ENCODE data around the gene PPM1F. TPM values are rescaled to one million over a fixed set of nuclear protein-coding genes. Genes with fewer than 3 reads are reported as not detected.

PPM1F gene
- total and polyA plus RNA-seq, 4 donors: 1.8 to 15.5 (median 8.9) TPM

- Histone ChIP-seq H3K27me3 (ENCODE audit: control insufficient read depth in 4 of 4, insufficient read depth in 4 of 4, low read length in 3 of 4) (no peaks in the 10 kb centered on the region), H3K36me3 (ENCODE audit: control insufficient read depth in 4 of 4, insufficient read depth in 3 of 4, low read depth in 1 of 4, low read length in 3 of 4) (peaks cover 18 to 63% (median 49%) of the 10 kb centered on the region in 4 donors), H3K27ac (ENCODE audit: low read depth in 1 of 2, low read length in 2 of 2) (no peak overlapping the region), H3K4me1 (ENCODE audit: control insufficient read depth in 4 of 4, insufficient read depth in 4 of 4, low read length in 3 of 4) (no peaks in the 10 kb centered on the region), H3K9ac (ENCODE audit: low read depth in 1 of 2, low read length in 2 of 2) (no peak overlapping the region), H3K9me3 (ENCODE audit: control insufficient read depth in 4 of 4, low read length in 3 of 4) (no peaks in the 10 kb centered on the region), H3K4me3 (ENCODE audit: low read depth in 1 of 3, low read length in 3 of 3) (no peak overlapping the region)
- WGBS: 93% methylated on average over 6 of the region's 6 CpGs
- TF ChIP-seq, protein P1, sequence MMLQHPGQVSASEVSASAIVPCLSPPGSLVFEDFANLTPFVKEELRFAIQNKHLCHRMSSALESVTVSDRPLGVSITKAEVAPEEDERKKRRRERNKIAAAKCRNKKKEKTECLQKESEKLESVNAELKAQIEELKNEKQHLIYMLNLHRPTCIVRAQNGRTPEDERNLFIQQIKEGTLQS (IDR thresholded peaks at IDR 0.05): no peak
- TF ChIP-seq GABPA (IDR thresholded peaks at IDR 0.05 in 1 of 2, conservative IDR thresholded peaks at IDR 0.05 in 1 of 2): no peak
- TF ChIP-seq RXRA (IDR thresholded peaks at IDR 0.05): no peak
- TF ChIP-seq CTCF (IDR thresholded peaks at IDR 0.05; ENCODE audit: low read depth, low read length, missing input control): no peak
- no peak for TF ChIP-seq MAX (IDR thresholded peaks at IDR 0.05)
- TF ChIP-seq ZBTB33 (IDR thresholded peaks at IDR 0.05): no peak
- TF ChIP-seq NR2F2 (IDR thresholded peaks at IDR 0.05): no peak
- no peak for TF ChIP-seq HNF4G (IDR thresholded peaks at IDR 0.05)
- no peak for TF ChIP-seq HNF4A (conservative IDR thresholded peaks at IDR 0.05)
- TF ChIP-seq TAF1 (conservative IDR thresholded peaks at IDR 0.05): no peak
- TF ChIP-seq FOXA2 (IDR thresholded peaks at IDR 0.05): no peak
- DNase-seq (ENCODE audit: low spot score): no peak
These were observed 20.2 kb upstream of the PPM1F start for GRCh38 chr22:21972806-21973205.

- Histone ChIP-seq H3K27ac (ENCODE audit: low read depth in 1 of 2, low read length in 2 of 2) (no peak overlapping the region), H3K36me3 (ENCODE audit: control insufficient read depth in 4 of 4, insufficient read depth in 3 of 4, low read depth in 1 of 4, low read length in 3 of 4) (peaks cover 18 to 67% (median 54%) of the 10 kb centered on the region in 4 donors)
These were observed 19.7 kb upstream of the PPM1F start for GRCh38 chr22:21972293-21972779.

More at GRCh38 chr22:21972293-21972779, 19.7 kb upstream of the PPM1F start:
- Histone ChIP-seq H3K9me3 (ENCODE audit: control insufficient read depth in 4 of 4, low read length in 3 of 4) (no peaks in the 10 kb centered on the region), H3K4me3 (ENCODE audit: low read depth in 1 of 3, low read length in 3 of 3) (no peak overlapping the region), H3K27me3 (ENCODE audit: control insufficient read depth in 4 of 4, insufficient read depth in 4 of 4, low read length in 3 of 4) (no peaks in the 10 kb centered on the region), H3K4me1 (ENCODE audit: control insufficient read depth in 4 of 4, insufficient read depth in 4 of 4, low read length in 3 of 4) (no peaks in the 10 kb centered on the region), H3K9ac (ENCODE audit: low read depth in 1 of 2, low read length in 2 of 2) (no peak overlapping the region)
- peak; percentile 60 for DNase-seq (ENCODE audit: low spot score)
- WGBS: 70% methylated on average over 7 of the region's 7 CpGs
- TF ChIP-seq JUND (IDR thresholded peaks at IDR 0.05) (no peak), FOXA2 (IDR thresholded peaks at IDR 0.05) (no peak), CTCF (IDR thresholded peaks at IDR 0.05; ENCODE audit: low read depth, low read length, missing input control) (peak; percentile 65), GABPA (IDR thresholded peaks at IDR 0.05 in 1 of 2, conservative IDR thresholded peaks at IDR 0.05 in 1 of 2) (no peak), RAD21 (IDR thresholded peaks at IDR 0.05) (no peak), EGR1 (IDR thresholded peaks at IDR 0.05; ENCODE audit: low read depth in 2 of 2) (no peak)
- TF ChIP-seq, protein P1 (IDR thresholded peaks at IDR 0.05): no peak

All from liver (tissue), 9 donors.